Activated CD4-positive, alpha-beta T cell treated with anti-CD3 and anti-CD28 coated beads for 24 hours (primary cell): Measurements from ENCODE around the gene UGT1A1.
"Not testable (repeated sequence)": the region's sequence is repeated elsewhere in the genome, so short reads cannot be mapped to it uniquely, and the experiment has no call there.

ENCODE experiments used
- DNase-seq, 2 donors: peaks; one replicate each; pipeline ENCODE4 v3.0.0-alpha.2; 2020; ENCODE audit warnings: low read depth in 2 of 2

UGT1A1 gene

DNA sequence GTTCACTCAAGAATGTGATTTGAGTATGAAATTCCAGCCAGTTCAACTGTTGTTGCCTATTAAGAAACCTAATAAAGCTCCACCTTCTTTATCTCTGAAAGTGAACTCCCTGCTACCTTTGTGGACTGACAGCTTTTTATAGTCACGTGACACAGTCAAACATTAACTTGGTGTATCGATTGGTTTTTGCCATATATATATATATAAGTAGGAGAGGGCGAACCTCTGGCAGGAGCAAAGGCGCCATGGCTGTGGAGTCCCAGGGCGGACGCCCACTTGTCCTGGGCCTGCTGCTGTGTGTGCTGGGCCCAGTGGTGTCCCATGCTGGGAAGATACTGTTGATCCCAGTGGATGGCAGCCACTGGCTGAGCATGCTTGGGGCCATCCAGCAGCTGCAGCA, at the start of gene UGT1A1:
Gene UGT1A1 (plus strand): TSS at position 228 of the 400 bp plus-strand sequence. CDS start 18 bp downstream, at position 246.
- no peak for DNase-seq

DNA sequence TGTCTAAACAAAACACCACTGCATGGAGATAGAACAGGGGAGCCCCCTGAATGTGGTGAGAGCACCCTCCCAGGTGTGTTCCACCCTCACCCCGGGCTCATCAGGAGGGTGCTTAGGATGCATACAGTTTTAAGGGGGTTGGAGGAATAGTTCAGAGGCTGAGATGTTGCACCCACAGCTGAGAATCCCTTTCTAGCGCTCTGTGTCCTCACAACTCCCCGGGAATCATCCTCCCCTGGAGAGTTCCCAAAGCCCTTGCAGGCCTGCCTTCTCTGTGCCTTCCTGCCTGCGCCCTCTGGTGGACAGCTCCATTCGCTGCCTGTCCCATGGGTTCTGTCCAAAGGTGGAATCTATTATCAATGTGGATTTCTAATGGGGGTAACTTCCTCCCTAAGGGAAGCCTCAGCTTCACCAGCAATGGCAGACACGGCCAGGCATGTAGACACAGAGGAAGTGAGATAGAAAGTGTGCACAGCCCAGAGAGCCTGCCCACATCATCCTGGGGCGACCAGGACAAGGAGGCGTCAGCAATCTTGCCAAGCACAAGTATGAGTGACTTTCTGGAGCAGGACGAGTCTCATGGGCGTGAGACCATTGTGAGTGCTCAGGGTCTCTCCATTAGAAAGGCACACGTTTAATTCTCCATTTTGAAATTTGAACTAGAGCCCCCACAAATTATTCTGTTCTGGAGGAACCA, 48.6 kb upstream of the UGT1A1 start:
- peak; percentile 52 to 65 for DNase-seq

DNA sequence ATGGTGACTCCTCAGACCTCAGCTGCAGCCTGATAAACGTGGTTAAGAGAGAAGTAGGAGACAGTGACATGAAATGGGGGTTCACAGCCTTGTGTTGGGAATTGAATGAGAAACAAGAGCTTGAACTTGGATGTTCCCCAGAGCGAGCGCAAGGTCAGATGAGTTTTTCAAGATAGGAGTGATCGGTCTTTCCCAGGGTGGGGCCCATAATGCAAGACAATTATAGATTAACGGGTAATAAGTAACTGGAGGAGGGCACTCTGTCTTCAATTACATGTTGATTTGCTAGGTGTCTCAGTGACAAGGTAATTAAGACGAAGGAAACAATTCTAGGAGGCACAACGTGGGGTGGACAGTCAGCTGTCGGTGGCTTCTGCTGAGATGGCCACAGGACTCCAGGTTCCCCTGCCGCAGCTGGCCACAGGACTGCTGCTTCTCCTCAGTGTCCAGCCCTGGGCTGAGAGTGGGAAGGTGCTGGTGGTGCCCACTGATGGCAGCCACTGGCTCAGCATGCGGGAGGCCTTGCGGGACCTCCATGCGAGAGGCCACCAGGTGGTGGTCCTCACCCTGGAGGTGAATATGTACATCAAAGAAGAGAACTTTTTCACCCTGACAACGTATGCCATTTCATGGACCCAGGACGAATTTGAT, 47.3 kb upstream of the UGT1A1 start, which contains the start of gene UGT1A5:
Gene UGT1A5 (plus strand): TSS at position 297 of the 651 bp plus-strand sequence. CDS start 85 bp downstream, at position 382.
- no peak for DNase-seq

DNA sequence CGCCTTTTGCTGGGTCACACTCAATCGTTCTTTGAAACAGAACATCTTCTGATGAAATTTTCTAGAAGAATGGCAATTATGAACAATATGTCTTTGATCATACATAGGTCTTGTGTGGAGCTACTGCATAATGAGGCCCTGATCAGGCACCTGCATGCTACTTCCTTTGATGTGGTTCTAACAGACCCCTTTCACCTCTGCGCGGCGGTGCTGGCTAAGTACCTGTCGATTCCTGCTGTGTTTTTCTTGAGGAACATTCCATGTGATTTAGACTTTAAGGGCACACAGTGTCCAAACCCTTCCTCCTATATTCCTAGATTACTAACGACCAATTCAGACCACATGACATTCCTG, 46.8 kb upstream of the UGT1A1 start:
- no peak for DNase-seq

DNA sequence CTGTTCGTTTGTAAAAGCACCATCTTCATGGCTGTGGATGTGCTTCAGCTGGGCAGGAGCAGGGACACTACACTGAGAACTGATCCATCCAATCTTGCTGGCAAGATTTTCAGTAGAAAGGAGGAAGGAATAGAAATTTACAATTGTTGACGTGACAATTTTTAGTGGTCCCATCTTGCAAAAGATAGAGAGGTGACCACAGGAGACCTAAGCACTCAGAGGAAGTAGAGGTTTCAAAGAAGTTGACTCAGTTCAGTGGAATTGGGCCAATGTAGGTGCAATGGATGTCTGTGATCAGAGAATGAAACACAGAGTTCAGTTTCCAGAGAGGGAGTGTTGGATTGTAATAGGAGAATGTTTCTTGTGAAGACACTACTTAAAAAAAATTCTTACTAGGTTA, 45.9 kb upstream of the UGT1A1 start:
- DNase-seq = no peak

DNA sequence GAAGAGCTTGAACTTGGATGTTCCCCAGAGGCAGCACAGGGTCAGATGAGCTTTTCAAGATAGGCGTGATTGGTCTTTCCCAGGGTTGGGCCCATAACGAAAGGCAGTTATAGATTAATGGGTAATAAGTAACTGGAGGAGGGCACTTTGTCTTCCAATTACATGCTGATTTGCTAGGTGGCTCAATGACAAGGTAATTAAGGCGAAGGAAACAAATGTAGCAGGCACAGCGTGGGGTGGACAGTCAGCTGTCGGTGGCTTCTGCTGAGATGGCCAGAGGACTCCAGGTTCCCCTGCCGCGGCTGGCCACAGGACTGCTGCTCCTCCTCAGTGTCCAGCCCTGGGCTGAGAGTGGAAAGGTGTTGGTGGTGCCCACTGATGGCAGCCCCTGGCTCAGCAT, 41.5 kb upstream of the UGT1A1 start, which contains the start of gene UGT1A4:
Gene UGT1A4 (plus strand): TSS at position 185 of the 400 bp plus-strand sequence. CDS start 85 bp downstream, at position 270.
- no peak for DNase-seq

DNA sequence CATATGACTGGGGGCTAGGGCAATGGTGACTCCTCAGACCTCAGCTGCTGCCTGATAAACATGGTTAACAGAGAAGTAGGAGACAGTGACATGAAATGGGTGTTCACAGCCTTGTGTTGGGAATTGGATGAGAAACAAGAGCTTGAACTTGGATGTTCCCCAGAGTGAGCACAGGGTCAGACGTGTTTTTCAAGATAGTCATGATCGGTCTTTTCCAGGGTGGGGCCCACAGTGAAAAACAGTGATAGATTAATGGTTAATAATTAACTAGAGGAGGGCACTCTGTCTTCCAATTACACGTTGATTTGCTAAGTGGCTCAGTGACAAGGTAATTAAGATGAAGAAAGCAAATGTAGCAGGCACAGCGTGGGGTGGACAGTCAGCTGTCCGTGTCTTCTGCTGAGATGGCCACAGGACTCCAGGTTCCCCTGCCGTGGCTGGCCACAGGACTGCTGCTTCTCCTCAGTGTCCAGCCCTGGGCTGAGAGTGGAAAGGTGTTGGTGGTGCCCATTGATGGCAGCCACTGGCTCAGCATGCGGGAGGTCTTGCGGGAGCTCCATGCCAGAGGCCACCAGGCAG, 31.3 kb upstream of the UGT1A1 start, which contains the start of gene UGT1A3:
Gene UGT1A3 (plus strand): TSS at position 320 of the 579 bp plus-strand sequence. CDS start 85 bp downstream, at position 405.
- no peak for DNase-seq

DNA sequence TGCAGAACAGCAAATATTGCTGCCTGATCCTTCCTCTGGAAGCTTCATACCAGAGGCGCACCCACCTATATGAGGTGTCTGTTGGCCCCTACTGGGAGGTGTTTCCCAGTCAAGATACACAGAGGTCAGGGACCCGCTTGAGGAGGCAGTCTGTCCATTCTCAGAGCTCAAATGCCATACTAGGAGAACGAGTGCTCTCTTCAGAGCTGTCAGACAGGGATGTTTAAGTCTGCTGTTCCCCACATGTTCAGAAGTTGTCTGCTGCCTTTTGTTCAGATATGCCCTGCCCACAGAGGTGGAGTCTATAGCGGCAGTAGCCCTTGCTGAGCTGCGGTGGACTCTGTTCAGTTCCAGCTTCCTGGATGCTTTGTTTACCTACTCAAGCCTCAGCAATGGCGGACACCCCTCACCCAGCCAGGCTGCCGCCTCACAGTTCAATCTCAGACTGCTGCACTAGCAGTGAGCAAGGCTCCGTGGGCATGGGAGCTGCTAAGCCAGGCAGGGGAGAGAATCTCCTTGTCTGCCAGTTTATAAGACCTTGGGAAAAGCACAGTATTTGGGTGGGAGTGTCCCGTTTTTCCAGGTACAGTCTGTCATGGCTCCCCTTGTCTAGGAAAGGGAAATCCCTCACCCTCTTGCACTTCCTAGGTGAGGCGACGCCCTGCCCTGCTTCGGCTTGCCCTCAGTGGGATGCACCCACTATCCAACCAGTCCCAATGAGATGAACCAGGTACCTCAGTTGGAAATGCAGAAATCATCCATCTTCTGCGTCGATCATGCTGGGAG, 23.0 kb upstream of the UGT1A1 start:
- not testable (repeated sequence) for DNase-seq

DNA sequence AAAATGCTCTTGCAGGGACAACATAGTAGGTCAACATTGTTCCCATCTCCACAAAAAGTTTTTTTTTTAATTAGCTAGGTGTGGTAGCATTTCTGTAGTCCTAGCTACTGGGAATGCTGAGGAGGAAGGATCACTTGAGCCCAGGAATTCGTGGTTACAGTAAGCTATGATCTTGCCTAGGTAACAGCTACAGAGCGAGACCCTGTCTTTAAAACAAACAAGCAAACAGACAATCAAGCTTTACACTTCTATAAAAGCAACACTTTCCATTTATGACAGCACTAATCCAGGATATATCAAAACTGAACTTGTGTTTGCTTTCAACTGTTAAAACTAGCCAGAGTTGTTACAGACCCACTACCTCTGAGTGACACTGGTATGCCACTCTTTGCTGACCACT, 19.2 kb upstream of the UGT1A1 start:
- no peak for DNase-seq

DNA sequence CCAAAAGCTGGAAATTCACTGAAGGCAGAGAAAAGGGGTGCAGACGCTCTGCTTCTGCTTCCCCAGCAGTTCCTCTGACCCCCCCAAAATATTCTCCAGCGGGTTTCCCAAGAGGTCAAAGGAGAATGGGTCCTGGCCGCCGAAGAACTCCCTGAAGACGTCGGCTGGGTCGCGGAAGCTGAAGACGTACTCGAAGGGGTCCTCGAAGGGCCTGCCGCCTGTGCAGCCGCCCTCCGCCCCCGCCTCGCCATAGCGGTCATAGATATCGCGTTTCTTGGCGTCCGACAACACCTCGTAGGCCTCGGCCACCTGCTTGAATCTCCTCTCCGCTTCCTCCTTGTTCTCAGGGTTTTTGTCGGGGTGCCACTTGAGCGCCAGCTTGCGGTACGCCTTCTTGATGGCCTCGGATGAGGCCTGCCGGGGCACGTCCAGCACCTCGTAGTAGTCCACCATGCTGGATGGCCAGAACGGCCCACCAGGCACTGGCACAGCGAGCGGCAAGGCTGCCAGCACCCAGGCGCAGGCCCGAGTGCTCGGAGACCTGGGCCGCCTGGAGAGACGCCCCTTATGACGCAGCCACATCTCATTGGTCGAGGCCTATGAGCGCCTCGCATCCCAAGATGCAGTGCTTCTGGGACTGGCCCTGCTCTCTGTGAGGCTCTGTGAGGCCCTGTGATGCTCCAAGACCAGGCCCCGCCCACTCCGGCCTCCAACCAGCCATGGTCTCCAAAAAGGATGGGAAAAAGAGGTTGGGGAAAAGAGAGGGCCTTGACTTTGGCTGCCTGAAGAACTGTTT, 16.4 kb upstream of the UGT1A1 start:
- no peak for DNase-seq

DNA sequence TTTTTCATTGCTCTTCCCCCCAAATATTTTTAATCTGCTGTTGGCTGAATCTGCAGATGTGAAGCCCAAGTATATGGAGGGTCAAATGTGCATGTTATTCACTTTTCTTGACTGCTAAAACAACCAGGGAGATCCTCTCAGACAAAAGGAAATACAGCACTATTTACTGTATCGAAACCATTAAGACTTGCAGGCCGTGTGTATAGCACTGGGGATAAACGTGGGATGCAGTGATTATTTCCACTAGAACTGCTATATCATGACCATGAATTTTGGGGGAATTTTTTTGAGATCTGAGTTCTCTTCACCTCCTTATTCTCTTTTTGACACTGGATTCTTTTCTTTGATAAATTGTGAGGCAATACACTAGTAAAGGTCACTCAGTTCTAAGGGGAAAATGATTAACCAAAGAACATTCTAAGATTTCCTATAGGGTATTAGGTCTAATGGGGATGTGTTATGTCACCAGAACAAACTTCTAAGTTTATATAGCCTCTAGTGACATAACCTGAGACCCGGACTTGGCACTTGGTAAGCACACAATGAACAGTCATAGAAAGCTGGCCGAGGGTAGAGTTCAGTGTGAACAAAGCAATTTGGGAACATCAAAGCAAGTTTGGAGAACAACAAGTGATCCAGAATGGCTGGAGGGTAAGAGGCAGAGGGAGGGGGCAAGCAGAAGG, 14.9 kb upstream of the UGT1A1 start:
- no peak for DNase-seq

DNA sequence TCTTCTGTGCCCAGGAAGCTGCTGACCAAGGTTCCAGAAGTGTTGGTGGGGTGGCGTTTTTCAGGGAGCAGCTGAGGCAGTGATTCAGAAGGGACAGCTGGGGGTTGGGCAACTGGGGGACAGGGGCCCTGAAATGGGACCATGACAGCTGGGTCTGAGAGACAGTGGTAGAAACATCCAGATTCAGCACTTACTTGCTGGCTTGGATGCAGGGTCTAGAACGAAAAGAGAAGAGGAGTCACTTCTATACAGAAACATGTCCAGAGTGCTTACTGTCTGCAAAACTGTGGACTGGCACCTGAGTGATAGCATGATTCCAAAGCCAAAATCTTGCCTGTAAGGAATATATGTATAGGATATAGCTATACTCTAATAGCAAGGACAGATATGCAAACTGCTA, 14.2 kb upstream of the UGT1A1 start:
- not testable (repeated sequence) for DNase-seq

DNA sequence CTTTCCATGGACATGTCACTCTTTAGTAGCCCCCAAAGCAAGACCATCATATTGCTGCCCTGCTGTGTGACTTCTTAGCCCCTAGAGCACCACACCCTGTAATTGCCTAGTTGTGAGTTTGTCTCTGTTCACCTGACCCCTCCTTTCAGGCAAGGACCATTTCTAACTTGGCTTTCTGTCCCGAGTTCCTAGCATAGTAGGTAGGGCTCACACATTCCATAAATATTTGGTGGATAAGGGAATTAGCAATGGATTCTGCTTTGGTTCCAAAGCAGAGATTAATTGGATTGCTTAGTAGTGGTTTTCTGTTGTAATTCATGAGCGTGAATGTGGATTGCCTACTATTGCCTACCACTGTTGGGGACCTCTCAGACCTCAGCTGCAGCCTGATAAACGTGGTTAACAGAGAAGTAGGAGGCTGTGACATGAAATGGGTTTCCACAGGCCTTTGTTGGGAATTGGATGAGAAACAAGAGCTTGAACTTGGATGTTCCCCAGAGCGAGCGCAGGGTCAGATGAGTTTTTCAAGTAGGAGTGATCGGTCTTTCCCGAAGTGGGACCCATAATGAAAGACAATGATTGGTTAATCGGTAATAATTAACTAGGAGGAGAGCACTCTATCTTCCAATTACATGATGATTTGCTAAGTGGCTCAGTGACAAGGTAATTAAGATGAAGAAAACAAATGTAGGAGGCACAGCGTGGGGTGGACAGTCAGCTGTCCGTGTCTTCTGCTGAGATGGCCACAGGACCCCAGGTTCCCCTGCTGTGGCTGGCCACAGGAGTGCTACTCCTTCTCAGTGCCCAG, 13.4 kb upstream of the UGT1A1 start:
- DNase-seq = no peak

DNA sequence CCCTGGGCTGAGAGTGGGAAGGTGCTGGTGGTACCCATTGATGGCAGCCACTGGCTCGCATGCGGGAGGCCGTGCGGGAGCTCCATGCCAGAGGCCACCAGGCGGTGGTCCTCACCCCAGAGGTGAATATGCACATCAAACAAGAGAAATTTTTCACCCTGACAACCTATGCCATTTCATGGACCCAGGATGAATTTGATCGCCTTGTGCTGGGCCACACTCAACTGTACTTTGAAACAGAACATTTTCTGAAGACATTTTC, 12.9 kb upstream of the UGT1A1 start:
- DNase-seq = no peak

DNA sequence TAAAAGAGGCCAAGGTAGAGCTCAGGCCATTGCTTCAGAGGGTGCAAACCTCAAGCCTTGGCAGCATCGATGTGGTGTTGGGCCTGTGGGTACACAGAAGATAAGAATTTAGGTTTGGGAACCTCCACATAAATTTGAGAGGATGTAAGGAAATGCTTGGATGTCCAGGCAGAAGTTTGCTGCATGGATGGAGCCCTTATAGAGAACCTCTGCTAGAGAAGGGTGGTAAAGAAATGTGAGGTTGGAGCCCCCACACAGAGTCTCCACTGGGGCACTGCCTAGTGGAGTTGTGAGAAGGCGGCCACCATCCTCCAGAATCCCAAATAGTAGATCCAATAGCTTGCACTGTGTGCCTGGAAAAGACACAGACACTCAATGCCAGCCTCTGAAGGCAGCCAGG, 9.4 kb upstream of the UGT1A1 start:
- not testable (repeated sequence) for DNase-seq

DNA sequence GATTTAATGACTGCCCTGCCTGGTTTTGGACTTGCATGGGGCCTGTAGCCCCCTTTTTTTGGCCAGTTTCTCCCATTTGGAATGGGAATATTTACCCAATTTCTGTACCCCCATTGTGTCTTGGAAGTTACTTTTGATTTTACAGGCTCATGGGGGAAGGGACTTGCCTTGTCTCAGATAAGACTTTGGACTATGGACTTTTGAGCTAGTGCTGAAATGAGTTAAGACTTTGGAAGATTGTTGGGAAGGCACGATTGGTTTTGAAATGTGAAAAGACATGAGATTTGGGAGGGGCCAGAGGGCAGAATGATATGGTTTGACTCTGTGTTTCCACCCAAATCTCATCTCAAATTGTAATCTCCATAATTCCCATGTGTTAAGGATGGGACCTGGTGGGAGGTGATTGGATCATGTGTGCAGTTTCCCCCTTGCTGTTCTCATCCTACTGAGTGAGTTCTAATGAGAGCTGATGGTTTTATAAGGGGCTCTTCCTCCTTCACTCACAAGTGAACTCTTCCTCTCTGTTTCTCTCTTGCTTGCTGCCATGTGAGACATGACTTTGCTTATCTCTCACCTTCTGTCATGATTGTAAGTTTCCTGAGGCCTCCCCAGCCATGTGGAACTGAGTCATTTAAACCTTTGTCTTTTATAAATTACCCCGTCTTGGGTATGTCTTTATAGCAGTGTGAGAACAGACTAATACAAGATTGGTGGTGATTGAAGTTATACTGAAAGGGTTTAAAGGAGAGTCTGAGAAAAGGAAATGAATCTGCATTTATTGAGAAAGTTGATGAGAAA, 8.7 kb upstream of the UGT1A1 start:
- DNase-seq = not testable (repeated sequence)

DNA sequence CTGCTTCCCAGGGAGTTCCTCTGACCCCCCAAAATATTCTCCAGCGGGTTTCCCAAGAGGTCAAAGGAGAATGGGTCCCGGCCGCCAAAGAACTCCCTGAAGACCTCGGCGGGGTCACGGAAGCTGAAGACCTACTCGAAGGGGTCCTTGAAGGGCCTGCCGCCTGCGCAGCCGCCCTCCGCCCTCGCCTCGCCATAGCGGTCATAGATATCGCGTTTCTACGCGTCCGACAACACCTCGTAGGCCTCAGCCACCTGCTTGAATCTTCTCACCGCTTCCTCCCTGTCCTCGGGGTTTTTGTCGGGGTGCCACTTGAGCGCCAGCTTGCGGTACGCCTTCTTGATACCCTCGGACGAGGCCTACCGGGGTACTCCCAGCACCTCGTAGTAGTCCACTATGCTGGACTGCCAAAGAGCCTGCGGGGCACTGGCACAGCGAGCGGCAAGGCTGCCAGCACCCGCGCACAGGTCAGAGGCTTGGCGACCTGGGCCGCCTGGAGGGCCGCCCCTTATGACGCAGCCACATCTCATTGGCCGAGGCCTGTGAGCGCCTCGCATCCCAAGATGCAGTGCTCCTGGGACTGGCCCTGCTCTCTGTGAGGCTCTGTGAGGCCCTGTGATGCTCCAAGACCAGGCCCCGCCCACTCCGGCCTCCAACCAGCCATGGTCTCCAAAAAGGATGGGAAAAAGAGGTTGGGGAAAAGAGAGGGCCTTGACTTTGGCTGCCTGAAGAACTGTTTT, 5.0 kb upstream of the UGT1A1 start:
- DNase-seq = no peak

DNA sequence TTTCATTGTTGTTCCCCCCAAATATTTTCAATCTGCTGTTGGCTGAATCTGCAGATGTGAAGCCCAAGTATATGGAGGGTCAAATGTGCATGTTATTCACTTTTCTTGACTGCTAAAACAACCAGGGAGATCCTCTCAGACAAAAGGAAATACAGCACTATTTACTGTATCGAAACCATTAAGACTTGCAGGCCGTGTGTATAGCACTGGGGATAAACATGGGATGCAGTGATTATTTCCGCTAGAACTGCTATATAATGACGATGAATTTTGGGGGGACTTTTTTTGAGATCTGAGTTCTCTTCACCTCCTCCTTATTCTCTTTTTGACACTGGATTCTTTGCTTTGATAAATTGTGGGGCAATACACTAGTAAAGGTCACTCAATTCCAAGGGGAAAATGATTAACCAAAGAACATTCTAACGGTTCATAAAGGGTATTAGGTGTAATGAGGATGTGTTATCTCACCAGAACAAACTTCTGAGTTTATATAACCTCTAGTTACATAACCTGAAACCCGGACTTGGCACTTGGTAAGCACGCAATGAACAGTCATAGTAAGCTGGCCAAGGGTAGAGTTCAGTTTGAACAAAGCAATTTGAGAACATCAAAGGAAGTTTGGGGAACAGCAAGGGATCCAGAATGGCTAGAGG, 3.5 kb upstream of the UGT1A1 start:
- DNase-seq = no peak
